Bronchial epithelial cell (primary cell): ENCODE data around the gene SYT13. TPM values are rescaled to one million over a fixed set of nuclear protein-coding genes. Genes with fewer than 3 reads are reported as not detected.
"Not testable (repeated sequence)": the region's sequence is repeated elsewhere in the genome, so short reads cannot be mapped to it uniquely, and the experiment has no call there.

Experiments
- DNase-seq: peaks from one replicate; pipeline ENCODE4 v3.0.0-alpha.2; 2010; ENCODE audit warnings: low read depth
- FAIRE-seq: peaks from 2 replicates; lab custom pipeline; 2011; peaks lifted over from hg19 to GRCh38; lab: Jason Lieb, UNC
- H3K27me3 ChIP-seq: 2 replicates; pipeline ENCODE4 v1.5.1; 2011; ENCODE audit warnings: low read length; ENCODE audit not compliant: control insufficient read depth, insufficient read depth
- H3K36me3 ChIP-seq: 2 replicates; pipeline ENCODE4 v1.5.1; 2011; ENCODE audit warnings: low read length; ENCODE audit not compliant: control insufficient read depth, insufficient read depth
- H3K4me3 ChIP-seq: 2 replicates; pipeline ENCODE4 v1.5.1; 2011; ENCODE audit warnings: mild to moderate bottlenecking, low read depth, low read length, control low read depth
- CTCF ChIP-seq: IDR thresholded peaks from 2 replicates; pipeline ENCODE4 v1.5.1; 2011; ENCODE audit warnings: mild to moderate bottlenecking, moderate library complexity, low read length, control low read depth, inconsistent platforms; ENCODE audit not compliant: insufficient read depth, severe bottlenecking
- total RNA-seq: library from RNA; depleted of rRNA; stranded (reverse); fragments of >200 nt; gene quantifications from 2 replicates; pipeline ENCODE4 v1.2.1, GENCODE V29; 2014

Gene SYT13
- total RNA-seq, 1 donor from 2014 or later = not detected

GRCh38 chr11:45300715-45301114 lies 14.6 kb upstream of the SYT13 start:
- no peak for DNase-seq
- TF ChIP-seq CTCF = no peak
- no peak overlapping the region for H3K4me3 ChIP-seq
- FAIRE-seq = peak; percentile 36
- no peaks in the 10 kb centered on the region for H3K36me3 ChIP-seq
- peaks cover 1% of the 10 kb centered on the region for H3K27me3 ChIP-seq

- TF ChIP-seq CTCF = no peak
- DNase-seq (no peak), FAIRE-seq (no peak)
- Histone ChIP-seq H3K36me3 (no peaks in the 10 kb centered on the region), H3K27me3 (no peaks in the 10 kb centered on the region), H3K4me3 (no peak overlapping the region)
Observed at GRCh38 chr11:45298718-45299117, 12.6 kb upstream of the SYT13 start.

- Histone ChIP-seq H3K36me3 (no peaks in the 10 kb centered on the region), H3K4me3 (no peak overlapping the region), H3K27me3 (peaks cover 1% of the 10 kb centered on the region)
- DNase-seq (no peak), FAIRE-seq (no peak)
- TF ChIP-seq CTCF = no peak
Observed at GRCh38 chr11:45296075-45296474, 9.9 kb upstream of the SYT13 start.

- H3K27me3 ChIP-seq = peaks cover 5% of the 10 kb centered on the region
- FAIRE-seq = no peak
- no peaks in the 10 kb centered on the region for H3K36me3 ChIP-seq
- no peak for DNase-seq
- TF ChIP-seq CTCF = no peak
- H3K4me3 ChIP-seq = no peak overlapping the region
Observed at GRCh38 chr11:45294499-45294898, 8.4 kb upstream of the SYT13 start.

GRCh38 chr11:45293566-45294192 lies 7.5 kb upstream of the SYT13 start:
- peak; percentile 69 for DNase-seq
- not testable (repeated sequence) for H3K4me3 ChIP-seq, FAIRE-seq, H3K36me3 ChIP-seq, H3K27me3 ChIP-seq
- peak; percentile 70 for TF ChIP-seq CTCF

GRCh38 chr11:45290586-45290985 lies 4.4 kb upstream of the SYT13 start:
- Histone ChIP-seq H3K36me3 (no peaks in the 10 kb centered on the region), H3K27me3 (peaks cover 20% of the 10 kb centered on the region), H3K4me3 (no peak overlapping the region)
- no peak for FAIRE-seq
- TF ChIP-seq CTCF = no peak
- DNase-seq = no peak
